K562 (cell line): Measurements from ENCODE around the gene PSMC4. TPM values are rescaled to one million over a fixed set of nuclear protein-coding genes. Genes with fewer than 3 reads are reported as not detected.

Experiments used
- CREB1 ChIP-seq, 2 experiments: sonication (generic) in 1 of 2; formaldehyde crosslinking in 1 of 2; IDR thresholded peaks; 2 replicates each; pipeline versions ENCODE4 v1.6.1 to v1.8.0; 2012 to 2022; ENCODE audit warnings: inconsistent platforms in 1 of 2, mild to moderate bottlenecking in 1 of 2, missing genetic modification reagents in 1 of 2, moderate library complexity in 1 of 2
- CREM ChIP-seq: IDR thresholded peaks from 2 replicates; pipeline ENCODE4 v1.6.1; 2014; ENCODE audit warnings: antibody characterized with exemption, low read depth
- FOXJ3 ChIP-seq: sonication (generic); formaldehyde crosslinking; IDR thresholded peaks from 2 replicates; pipeline ENCODE4 v1.4.0; 2020; ENCODE audit warnings: mild to moderate bottlenecking, missing genetic modification reagents
- HDAC2 ChIP-seq: fragments of 450-650 bp; IDR thresholded peaks from 2 replicates; pipeline ENCODE4 v1.6.1; 2016; ENCODE audit warnings: mild to moderate bottlenecking
- MEF2A ChIP-seq: IDR thresholded peaks from 2 replicates; pipeline ENCODE4 v1.6.1; 2011; ENCODE audit warnings: low read depth, mild to moderate bottlenecking, low read length, moderate library complexity; ENCODE audit not compliant: control insufficient read depth
- MYNN ChIP-seq, 2 experiments: sonication (generic); formaldehyde crosslinking in 1 of 2; IDR thresholded peaks; 2 replicates each; pipeline versions ENCODE4 v1.5.0 to v1.6.1; 2016 to 2020; ENCODE audit warnings: antibody characterized with exemption in 1 of 2, missing genetic modification reagents in 1 of 2
- NFRKB ChIP-seq: fragments of 450-650 bp; IDR thresholded peaks from 2 replicates; pipeline ENCODE4 v1.6.1; 2016; ENCODE audit warnings: low read depth
- RBFOX2 ChIP-seq: fragments of 200-400 bp; formaldehyde crosslinking; IDR thresholded peaks from 2 replicates; pipeline ENCODE4 v1.6.1; 2017; ENCODE audit warnings: low read depth, mild to moderate bottlenecking, low read length, moderate library complexity
- SNAPC5 ChIP-seq: fragments of 250-450 bp; sonication (Bioruptor Pico); IDR thresholded peaks from 2 replicates; pipeline ENCODE4 v1.8.0; 2021; ENCODE audit warnings: moderate library complexity, mild to moderate bottlenecking, inconsistent platforms
- ZEB2 ChIP-seq: fragments of 450-650 bp; IDR thresholded peaks from 2 replicates; pipeline ENCODE4 v1.6.1; 2016
- ZKSCAN3 ChIP-seq: fragments of 250-450 bp; sonication (Bioruptor Pico); IDR thresholded peaks from 2 replicates; pipeline ENCODE4 v1.4.0; 2020
- ZNF644 ChIP-seq: fragments of 200-800 bp; sonication (Bioruptor generic); IDR thresholded peaks from 2 replicates; pipeline ENCODE4 v1.6.1; 2016; ENCODE audit warnings: low read depth, missing genetic modification characterization, missing compliant biosample characterization
- polyA plus RNA-seq, 8 experiments: library from polyadenylated mRNA; depleted of rRNA in 4 of 8; stranded (reverse) in 5 of 8; unstranded in 3 of 8; fragments of >200 nt; fragmentation: Nextera tagmentation in 2 of 8; fragmentation: Illumina TruSeq in 1 of 8; extraction: Ambion mirVana in 2 of 8; extraction: Trizol in 1 of 8; gene quantifications; 2 replicates each; pipeline versions ENCODE4 v1.2.1 to v1.2.3, GENCODE V29; 2011 to 2014; ENCODE audit warnings: inconsistent platforms in 1 of 8, missing spikeins in 1 of 8
- total RNA-seq, 7 experiments: library from RNA; depleted of rRNA in 6 of 7; stranded (reverse); fragments of >200 nt in 6 of 7; fragmentation: Illumina TruSeq in 2 of 7; extraction: Trizol in 2 of 7; gene quantifications; 2 replicates each; pipeline versions ENCODE4 v1.2.1 to v1.2.3, GENCODE V29; 2011 to 2021; ENCODE audit warnings: low replicate concordance in 1 of 7
- TF ChIP-seq, protein P1 (sequence below), 2 experiments: fragments of 450-650 bp; IDR thresholded peaks; 2 replicates each; pipeline ENCODE4 v1.6.1; 2016; ENCODE audit warnings: mild to moderate bottlenecking in 2 of 2, borderline replicate concordance in 1 of 2, low read depth in 1 of 2, moderate library complexity in 1 of 2
- TF ChIP-seq, protein P2 (sequence below): IDR thresholded peaks from 2 replicates; pipeline ENCODE4 v1.6.1; 2012; ENCODE audit warnings: low read depth, low read length, improper control_type of control experiment, borderline replicate concordance
- TF ChIP-seq, protein P3 (sequence below), 2 experiments: fragments of 450-650 bp; IDR thresholded peaks; 2 replicates each; pipeline ENCODE4 v1.6.1; 2016

PSMC4 gene
- total and polyA plus RNA-seq, 9 of the 15 experiments (the other 6 are each of a cell fraction or from before 2014, with no cell fraction given), result 45.9 to 475 (median 142) TPM

GRCh38 chr19:40006273-40006691 lies 35.3 kb downstream of the PSMC4 start (continued):
- TF ChIP-seq MEF2A (no peak), NFRKB (no peak), HDAC2 (peak; percentile 60), ZEB2 (0 out of 2 replicates have a peak, but pooled peaks have one; percentile 17), ZKSCAN3 (CRISPR knock-in tag) (no peak), MYNN (IDR thresholded peaks at IDR 0.05) (peak; percentile 67; the same call in 1 of the 2 replicates), MYNN (CRISPR knock-in tag; IDR thresholded peaks at IDR 0.05) (no peak), FOXJ3 (CRISPR knock-in tag) (peak; percentile 89), CREB1 (IDR thresholded peaks at IDR 0.05) (peak; percentile 30; the same call in 1 of the 2 replicates), CREB1 (CRISPR knock-in tag; IDR thresholded peaks at IDR 0.05) (peak; percentile 53; the same call in 1 of the 2 replicates), ZNF644 (tag) (peak; percentile 30; the same call in 1 of the 2 replicates), RBFOX2 (no peak), CREM (peak; percentile 44; the same call in 1 of the 2 replicates), SNAPC5 (CRISPR knock-in tag) (no peak)
- TF ChIP-seq, protein P1, sequence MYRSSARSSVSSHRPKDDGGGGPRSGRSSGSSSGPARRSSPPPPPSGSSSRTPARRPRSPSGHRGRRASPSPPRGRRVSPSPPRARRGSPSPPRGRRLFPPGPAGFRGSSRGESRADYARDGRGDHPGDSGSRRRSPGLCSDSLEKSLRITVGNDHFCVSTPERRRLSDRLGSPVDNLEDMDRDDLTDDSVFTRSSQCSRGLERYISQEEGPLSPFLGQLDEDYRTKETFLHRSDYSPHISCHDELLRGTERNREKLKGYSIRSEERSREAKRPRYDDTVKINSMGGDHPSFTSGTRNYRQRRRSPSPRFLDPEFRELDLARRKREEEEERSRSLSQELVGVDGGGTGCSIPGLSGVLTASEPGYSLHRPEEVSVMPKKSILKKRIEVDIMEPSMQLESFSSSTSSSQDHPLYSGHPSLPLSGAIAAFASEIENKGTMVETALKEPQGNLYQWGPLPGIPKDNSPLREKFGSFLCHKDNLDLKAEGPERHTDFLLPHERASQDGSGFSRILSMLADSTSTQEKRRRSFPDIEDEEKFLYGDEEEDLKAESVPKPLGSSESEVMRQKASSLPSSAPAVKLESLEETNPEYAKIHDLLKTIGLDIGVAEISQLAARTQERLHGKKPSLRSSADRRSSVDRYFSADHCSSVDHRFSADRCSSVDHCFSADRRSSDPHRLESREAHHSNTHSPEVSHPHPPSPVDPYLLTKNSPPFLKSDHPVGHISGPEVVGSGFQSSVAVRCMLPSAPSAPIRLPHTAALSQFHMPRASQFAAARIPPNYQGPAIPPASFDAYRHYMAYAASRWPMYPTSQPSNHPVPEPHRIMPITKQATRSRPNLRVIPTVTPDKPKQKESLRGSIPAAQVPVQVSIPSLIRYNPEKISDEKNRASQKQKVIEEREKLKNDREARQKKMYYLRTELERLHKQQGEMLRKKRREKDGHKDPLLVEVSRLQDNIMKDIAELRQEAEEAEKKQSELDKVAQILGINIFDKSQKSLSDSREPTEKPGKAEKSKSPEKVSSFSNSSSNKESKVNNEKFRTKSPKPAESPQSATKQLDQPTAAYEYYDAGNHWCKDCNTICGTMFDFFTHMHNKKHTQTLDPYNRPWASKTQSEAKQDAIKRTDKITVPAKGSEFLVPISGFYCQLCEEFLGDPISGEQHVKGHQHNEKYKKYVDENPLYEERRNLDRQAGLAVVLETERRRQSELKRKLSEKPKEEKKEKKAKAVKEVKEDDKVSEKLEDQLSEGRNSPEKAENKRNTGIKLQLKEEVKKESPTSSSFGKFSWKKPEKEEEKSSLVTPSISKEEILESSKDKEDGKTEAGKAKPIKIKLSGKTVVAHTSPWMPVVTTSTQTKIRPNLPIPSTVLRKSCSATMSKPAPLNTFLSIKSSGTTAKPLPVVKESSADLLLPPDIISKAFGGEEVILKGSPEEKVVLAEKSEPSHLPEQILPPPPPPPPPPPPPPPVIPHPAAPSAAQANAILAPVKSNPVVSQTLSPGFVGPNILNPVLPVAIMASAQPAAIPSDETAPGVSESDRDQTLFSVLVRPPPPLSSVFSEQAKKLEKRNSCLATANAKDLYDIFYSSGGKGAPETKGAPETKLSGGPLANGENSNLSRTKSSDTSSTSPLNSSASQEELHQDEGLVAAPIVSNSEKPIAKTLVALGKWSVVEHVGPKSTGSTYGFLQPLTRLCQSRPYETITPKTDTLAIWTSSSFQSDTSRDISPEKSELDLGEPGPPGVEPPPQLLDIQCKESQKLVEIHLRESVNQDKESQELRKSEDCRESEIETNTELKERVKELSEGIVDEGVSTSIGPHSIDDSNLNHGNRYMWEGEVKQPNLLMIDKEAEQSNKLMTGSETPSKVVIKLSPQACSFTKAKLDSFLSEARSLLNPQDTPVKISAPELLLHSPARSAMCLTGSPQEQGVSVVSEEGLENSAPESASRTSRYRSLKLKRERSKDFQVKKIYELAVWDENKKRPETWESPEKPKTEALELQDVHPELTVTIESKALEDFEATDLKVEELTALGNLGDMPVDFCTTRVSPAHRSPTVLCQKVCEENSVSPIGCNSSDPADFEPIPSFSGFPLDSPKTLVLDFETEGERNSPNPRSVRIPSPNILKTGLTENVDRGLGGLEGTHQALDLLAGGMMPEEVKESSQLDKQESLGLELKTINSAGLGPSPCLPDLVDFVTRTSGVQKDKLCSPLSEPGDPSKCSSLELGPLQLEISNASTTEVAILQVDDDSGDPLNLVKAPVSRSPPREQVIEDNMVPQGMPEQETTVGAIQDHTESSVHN (IDR thresholded peaks at IDR 0.05; ENCODE audit: borderline replicate concordance in 1 of 2, low read depth in 1 of 2), result no peak
- TF ChIP-seq, protein P2, sequence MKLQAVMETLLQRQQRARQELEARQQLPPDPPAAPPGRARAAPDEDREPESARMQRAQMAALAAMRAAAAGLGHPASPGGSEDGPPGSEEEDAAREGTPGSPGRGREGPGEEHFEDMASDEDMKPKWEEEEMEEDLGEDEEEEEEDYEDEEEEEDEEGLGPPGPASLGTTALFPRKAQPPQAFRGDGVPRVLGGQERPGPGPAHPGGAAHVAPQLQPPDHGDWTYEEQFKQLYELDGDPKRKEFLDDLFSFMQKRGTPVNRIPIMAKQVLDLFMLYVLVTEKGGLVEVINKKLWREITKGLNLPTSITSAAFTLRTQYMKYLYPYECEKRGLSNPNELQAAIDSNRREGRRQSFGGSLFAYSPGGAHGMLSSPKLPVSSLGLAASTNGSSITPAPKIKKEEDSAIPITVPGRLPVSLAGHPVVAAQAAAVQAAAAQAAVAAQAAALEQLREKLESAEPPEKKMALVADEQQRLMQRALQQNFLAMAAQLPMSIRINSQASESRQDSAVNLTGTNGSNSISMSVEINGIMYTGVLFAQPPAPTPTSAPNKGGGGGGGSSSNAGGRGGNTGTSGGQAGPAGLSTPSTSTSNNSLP, result no peak
- TF ChIP-seq, protein P3, sequence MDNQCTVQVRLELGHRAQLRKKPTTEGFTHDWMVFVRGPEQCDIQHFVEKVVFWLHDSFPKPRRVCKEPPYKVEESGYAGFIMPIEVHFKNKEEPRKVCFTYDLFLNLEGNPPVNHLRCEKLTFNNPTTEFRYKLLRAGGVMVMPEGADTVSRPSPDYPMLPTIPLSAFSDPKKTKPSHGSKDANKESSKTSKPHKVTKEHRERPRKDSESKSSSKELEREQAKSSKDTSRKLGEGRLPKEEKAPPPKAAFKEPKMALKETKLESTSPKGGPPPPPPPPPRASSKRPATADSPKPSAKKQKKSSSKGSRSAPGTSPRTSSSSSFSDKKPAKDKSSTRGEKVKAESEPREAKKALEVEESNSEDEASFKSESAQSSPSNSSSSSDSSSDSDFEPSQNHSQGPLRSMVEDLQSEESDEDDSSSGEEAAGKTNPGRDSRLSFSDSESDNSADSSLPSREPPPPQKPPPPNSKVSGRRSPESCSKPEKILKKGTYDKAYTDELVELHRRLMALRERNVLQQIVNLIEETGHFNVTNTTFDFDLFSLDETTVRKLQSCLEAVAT (IDR thresholded peaks at IDR 0.05), result peak in 1 of 2 experiments; percentile 60; a peak in 2 of 4 replicates
